Astrocyte of the spinal cord (primary cell): ENCODE measurements around the gene FSCN2.
A peak's percentile ranks its signal among the peaks of the same experiment; 100 is the strongest.
"Not testable (repeated sequence)": the region's sequence is repeated elsewhere in the genome, so short reads cannot be mapped to it uniquely, and the experiment has no call there.

ENCODE experiments used
- DNase-seq: peaks from one replicate; pipeline ENCODE4 v3.0.0; 2011; ENCODE audit warnings: low read depth, low spot score
- H3K4me3 ChIP-seq: 2 replicates; pipeline ENCODE4 v1.5.1; 2011; ENCODE audit warnings: low read depth, mild to moderate bottlenecking, low read length, moderate library complexity
- in situ Hi-C: cut with HindIII; loops from 2 replicates; pipeline ENCODE4 v1.10.0; 2017; ENCODE audit warnings: low sequenced_read_pairs
- TF ChIP-seq, protein P1 (sequence below): IDR thresholded peaks from 2 replicates; pipeline ENCODE4 v1.5.1; 2012; ENCODE audit warnings: low read depth, mild to moderate bottlenecking, low read length, inconsistent platforms

FSCN2 gene

DNA sequence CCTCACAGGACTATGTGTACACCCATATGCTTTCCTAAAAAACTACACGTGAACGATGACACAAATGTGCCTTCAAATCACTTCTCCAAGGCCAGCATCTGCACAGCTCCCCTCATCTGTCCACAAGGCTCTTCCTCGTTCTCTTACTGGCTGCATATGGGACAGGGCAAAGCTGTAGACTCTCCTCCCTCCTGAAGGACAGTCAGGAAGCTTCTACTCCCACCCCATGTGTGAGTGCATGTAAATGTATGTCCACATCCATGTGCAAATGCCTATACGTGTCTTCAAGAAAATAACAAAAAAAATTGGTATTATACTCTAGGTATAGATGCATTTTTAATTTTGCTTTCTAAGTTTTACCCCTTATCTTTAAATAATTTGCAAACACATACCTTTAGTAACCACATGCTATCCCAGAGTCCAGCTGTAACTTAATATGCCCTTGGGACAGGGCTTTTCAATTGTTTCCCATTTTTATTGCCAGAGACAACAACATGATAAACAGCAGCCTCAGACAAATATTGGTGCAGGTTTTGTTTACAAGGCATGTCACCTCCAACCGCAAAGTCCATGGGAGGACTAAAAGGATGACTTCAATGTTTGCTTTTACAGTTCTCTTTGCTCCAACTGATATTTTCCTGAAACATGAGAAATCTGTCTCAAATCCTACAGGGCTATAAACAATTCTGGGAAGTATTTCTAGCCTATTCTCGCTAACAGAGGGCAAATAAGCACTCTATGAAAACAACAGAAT, 55.6 kb downstream of the FSCN2 start:
- DNase-seq, result peak; percentile 37
- TF ChIP-seq, protein P1, sequence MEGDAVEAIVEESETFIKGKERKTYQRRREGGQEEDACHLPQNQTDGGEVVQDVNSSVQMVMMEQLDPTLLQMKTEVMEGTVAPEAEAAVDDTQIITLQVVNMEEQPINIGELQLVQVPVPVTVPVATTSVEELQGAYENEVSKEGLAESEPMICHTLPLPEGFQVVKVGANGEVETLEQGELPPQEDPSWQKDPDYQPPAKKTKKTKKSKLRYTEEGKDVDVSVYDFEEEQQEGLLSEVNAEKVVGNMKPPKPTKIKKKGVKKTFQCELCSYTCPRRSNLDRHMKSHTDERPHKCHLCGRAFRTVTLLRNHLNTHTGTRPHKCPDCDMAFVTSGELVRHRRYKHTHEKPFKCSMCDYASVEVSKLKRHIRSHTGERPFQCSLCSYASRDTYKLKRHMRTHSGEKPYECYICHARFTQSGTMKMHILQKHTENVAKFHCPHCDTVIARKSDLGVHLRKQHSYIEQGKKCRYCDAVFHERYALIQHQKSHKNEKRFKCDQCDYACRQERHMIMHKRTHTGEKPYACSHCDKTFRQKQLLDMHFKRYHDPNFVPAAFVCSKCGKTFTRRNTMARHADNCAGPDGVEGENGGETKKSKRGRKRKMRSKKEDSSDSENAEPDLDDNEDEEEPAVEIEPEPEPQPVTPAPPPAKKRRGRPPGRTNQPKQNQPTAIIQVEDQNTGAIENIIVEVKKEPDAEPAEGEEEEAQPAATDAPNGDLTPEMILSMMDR, result no peak
- no peak overlapping the region for H3K4me3 ChIP-seq
- in situ Hi-C loops, result no loop called here

DNA sequence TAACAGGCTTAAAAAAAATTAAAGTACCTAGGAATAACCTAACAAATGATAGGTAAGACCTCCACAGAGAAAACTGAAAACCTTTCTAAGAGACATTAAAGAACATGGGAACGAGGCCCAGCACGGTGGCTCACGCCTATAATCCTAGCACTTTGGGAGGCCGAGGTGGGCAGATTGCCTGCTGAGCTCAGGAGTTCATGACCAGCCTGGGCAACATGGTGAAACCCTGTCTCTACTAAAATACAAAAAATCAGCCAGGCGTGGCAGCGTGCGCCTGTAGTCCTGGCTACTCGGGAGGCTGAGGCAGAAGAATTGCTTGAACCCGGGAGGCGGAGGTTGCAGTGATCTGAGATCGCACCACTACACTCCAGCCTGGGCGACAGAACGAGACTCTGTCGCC, 56.6 kb downstream of the FSCN2 start:
- DNase-seq, H3K4me3 ChIP-seq, in situ Hi-C loops: not testable (repeated sequence)

DNA sequence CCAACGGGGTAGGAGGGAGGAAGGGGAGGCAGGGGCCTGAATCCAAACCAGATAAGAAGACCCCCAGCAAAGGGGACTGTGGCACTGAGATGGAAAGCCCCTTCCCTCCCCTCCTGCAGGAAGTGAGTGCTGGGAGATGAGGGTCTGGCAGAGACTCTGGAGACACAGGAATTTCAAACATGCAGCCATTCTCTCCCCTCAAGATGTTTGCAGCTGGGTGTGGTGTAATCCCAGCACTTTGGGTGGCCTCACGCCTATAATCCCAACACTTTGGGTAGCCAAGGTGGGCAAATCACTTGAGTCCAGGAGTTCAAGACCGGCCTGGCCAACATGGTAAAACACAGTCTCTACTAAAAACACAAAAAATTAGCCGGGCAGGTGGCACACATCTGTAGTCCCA, 57.9 kb downstream of the FSCN2 start:
- TF ChIP-seq, protein P1, result no peak
- DNase-seq, result no peak
- in situ Hi-C loops, result no loop called here
- no peak overlapping the region for H3K4me3 ChIP-seq
